Dermis blood vessel endothelial cell (primary cell): Measurements from ENCODE around the gene TRIM75. TPM values are rescaled to one million over a fixed set of nuclear protein-coding genes. Genes with fewer than 3 reads are reported as not detected.
"Not testable (repeated sequence)": the region's sequence is repeated elsewhere in the genome, so short reads cannot be mapped to it uniquely, and the experiment has no call there.

Experiments
- DNase-seq: peaks from one replicate; pipeline ENCODE4 v3.0.0; 2010
- total RNA-seq: library from RNA; depleted of rRNA; stranded (reverse); fragments of >200 nt; gene quantifications from 2 replicates; pipeline ENCODE4 v1.2.3, GENCODE V29; 2014

The TRIM75 gene
- not detected in 2 replicates for total RNA-seq

GRCh38 chr4:165053645-165054044, at the start of gene TRIM75:
Gene TRIM75 (plus strand): TSS chr4:165053866. CDS start chr4:165059148, 5,282 bp downstream.
- no peak for DNase-seq

- DNase-seq, result no peak
Measured at GRCh38 chr4:165005352-165005925, 48.2 kb upstream of the TRIM75 start.

GRCh38 chr4:165006456-165006855, 47.2 kb upstream of the TRIM75 start:
- no peak for DNase-seq

- no peak for DNase-seq
Measured at GRCh38 chr4:165006886-165007285, 46.8 kb upstream of the TRIM75 start.

GRCh38 chr4:165009493-165010227, 44.0 kb upstream of the TRIM75 start:
- DNase-seq, result no peak

- no peak for DNase-seq
Measured at GRCh38 chr4:165010487-165010886, 43.2 kb upstream of the TRIM75 start.

- no peak for DNase-seq
Measured at GRCh38 chr4:165010991-165011390, 42.7 kb upstream of the TRIM75 start.

GRCh38 chr4:165011403-165011802, 42.3 kb upstream of the TRIM75 start:
- no peak for DNase-seq

GRCh38 chr4:165013691-165014090, 40.0 kb upstream of the TRIM75 start:
- DNase-seq, result no peak

GRCh38 chr4:165016971-165017370, 36.7 kb upstream of the TRIM75 start:
- no peak for DNase-seq

GRCh38 chr4:165019995-165020394, 33.7 kb upstream of the TRIM75 start:
- DNase-seq, result not testable (repeated sequence)

- DNase-seq, result not testable (repeated sequence)
Measured at GRCh38 chr4:165025782-165026181, 27.9 kb upstream of the TRIM75 start.

GRCh38 chr4:165027762-165028402, 25.8 kb upstream of the TRIM75 start:
- DNase-seq, result no peak

GRCh38 chr4:165031436-165032211, 22.0 kb upstream of the TRIM75 start, which contains the start of gene TRIM60:
Gene TRIM60 (plus strand): TSS chr4:165031999. CDS start chr4:165040073, 8,074 bp downstream.
- DNase-seq, result no peak

- no peak for DNase-seq
Measured at GRCh38 chr4:165048170-165048569, 5.5 kb upstream of the TRIM75 start.

GRCh38 chr4:165052627-165053026, 1.0 kb upstream of the TRIM75 start:
- no peak for DNase-seq

- DNase-seq, result no peak
Measured at GRCh38 chr4:165055601-165056000, 1.9 kb downstream of the TRIM75 start.

- no peak for DNase-seq
Measured at GRCh38 chr4:165058666-165059065, 5.0 kb downstream of the TRIM75 start.

- no peak for DNase-seq
Measured at GRCh38 chr4:165059386-165059785, 5.7 kb downstream of the TRIM75 start.

GRCh38 chr4:165060938-165061337, 7.3 kb downstream of the TRIM75 start:
- DNase-seq, result no peak

- no peak for DNase-seq
Measured at GRCh38 chr4:165070560-165070959, 16.9 kb downstream of the TRIM75 start.

- DNase-seq, result not testable (repeated sequence)
Measured at GRCh38 chr4:165073346-165073745, 19.7 kb downstream of the TRIM75 start.

GRCh38 chr4:165077034-165077578, 23.4 kb downstream of the TRIM75 start:
- no peak for DNase-seq
